Stimulated activated CD8-positive, alpha-beta memory T cell treated with anti-CD3 and anti-CD28 coated beads, Interleukin-4, amount 100 ng/mL, for 1 hour (primary cell): ENCODE results near the gene MYO5B.
A peak's percentile ranks its signal among the peaks of the same experiment; 100 is the strongest.

Experiments
- DNase-seq, 2 donors: peaks; one replicate each; pipeline ENCODE4 v3.0.0-alpha.2; 2020; ENCODE audit warnings: low read depth in 2 of 2, low spot score in 1 of 2

The MYO5B gene

DNA sequence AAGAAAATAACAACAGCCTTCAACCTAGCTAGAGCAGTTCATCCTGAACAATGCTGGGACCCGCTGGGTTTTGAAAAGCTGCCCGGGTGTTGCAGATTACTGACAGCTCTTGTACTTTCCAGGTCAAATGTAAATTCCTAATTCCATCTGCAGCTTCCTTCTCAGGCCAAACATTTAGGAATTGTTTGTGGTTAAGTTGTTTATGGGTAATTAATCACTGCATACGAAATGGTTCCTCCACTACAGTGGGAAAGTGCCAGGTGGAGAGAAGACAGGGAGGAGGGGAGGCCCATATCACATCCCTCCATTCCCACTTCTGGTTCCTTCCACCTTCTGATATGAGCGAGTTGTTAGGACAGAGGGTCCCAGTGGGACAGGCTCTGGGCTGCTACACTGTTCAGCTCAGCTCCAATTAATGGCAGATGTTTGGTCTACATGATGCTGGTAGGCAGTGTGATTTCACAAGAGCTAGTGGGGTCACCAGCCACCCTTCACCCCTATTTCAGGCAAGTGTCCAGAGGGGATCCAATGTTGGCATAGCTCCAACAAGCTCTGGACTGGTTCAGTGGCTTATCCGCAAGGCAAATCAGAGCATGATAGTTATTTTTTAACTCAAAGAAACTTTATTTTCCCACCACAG, 268.7 kb downstream of the MYO5B start:
- DNase-seq: no peak

DNA sequence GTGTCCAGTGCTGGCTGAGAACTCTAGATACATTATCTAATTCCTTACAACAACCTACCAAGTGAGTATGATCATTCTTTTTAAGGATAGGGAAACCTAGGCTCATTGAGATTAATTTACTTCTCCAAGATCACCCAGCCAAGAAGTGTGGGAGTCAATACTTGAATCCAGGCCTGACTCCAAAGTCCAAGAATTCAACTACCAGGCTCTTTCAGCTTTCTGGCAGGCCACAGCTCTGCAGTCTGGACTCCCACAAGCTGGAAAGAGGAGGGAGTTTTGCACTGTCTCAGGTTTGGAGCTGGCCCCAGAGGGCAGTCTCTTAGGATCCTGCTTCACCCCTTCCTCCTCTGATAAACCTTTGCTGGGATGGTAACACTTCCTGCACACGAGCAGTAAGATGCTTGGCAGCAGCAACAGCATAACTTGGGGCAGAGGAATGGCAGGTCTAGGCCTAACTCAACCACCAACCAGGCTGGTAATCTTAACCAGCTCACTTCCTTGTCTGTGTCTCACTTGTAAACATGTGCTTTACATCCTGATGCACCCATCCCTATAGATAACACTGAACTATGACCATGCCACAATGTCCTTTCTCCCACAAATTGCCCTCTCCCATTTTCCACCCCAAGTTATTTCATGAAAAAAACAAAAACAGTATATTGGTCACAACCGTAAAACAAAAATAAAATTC, 270.5 kb downstream of the MYO5B start:
- no peak for DNase-seq

DNA sequence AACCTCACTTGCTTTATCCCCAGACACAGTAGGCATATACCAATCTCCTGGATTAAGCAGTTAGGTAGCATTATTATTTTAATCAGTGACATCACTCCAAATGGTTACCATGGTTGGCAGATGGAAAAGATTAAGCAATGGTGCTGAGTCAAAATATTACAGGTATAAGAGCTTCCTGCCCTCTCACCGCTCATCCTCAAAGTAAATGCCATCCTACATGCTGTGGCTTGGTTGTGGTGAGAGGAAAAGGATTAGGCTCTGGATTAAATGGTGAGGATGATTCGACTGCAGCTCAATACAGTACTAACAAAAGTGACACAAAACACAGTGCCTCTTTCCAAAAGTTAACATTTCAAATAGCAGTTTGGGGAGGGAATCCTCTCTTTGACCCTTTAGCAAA, 272.7 kb downstream of the MYO5B start:
- DNase-seq: no peak

DNA sequence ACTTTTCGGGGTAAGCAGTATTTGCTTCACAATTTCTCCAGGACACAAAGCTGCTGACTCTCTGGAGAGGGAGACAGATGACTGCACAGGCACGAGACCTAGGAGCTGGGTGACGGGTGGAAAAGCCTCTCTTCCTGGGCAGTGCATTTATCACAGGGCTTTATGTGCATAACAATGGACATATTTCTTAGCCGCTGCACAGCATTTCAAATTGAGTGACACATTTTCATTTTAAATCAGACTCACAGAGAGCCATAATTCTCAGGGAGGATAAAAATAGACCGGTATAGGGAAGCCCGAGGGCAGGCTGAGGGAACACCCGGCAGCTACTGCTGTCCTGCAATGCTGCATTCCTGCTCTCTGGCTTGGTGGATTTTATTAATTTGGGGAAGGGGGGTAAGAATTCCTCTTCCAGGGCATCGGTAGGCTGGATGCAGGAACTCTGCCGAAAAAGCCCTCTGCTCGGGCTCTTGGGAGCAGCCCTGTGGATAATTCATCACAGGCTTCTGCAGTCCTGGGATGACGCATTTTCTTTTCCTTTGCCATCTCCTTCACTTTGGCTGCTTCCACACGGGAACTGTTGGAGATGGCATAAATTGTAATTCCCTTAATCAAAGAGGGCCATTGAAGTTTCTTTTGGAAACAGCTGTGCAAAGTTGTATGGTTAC, 273.5 kb downstream of the MYO5B start:
- no peak for DNase-seq

DNA sequence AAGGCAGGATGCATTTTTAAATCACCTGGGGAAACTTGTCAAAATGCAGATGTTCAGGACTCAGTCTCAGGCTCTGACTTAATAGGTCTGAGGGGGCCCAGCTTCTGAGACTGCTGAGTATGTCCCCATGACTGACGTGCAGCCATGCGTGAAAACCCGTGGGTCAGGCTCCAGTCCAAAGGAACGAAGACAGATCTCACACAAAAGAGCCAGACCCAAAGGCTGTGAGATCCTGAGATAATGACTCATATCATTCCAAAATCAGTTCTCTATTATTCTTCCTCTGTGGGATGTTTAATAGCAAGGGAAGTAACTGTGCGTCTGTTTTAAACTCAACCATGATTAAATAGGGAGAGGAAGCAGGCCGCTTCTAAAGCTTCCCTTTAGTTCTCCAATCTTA, 274.2 kb downstream of the MYO5B start:
- no peak for DNase-seq

DNA sequence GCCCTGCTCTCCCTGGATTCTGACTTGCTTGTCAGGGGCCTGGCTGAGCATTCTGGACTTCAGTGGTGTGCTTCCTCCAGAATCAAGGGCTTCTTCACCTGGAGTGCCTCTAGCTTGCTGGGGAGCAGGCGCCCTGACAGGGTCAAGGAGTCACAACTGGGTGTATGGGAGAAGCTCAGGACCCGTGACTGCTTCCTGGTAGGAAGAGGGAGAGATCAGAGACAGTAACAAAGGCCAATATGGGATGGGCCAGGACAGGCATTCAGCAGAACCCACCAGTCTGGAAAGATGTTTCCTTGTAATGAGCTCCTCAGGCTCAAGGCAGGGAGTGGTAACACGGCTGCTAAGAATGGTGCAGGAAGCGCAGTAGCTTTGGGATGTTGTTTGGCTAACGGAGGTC, 277.2 kb downstream of the MYO5B start:
- no peak for DNase-seq

DNA sequence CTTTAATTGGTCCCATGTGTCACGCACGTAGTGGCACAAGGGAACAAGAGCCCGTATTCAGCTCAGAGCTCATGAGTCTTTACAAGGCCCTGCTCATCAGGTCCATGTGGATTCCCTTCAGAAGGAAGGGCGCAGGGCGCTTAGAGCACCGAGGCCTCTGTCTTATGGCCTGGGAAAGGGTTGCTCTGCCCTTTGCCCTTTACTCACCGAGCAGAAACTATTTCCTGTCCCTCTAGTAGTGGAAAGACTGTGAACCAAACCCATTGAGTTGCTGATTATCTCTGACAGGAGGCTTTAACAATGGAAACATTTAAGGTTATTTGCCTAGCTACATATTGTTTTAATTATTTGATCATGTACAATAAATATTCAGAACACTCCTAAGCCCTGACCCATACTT, 279.6 kb downstream of the MYO5B start:
- DNase-seq: no peak

DNA sequence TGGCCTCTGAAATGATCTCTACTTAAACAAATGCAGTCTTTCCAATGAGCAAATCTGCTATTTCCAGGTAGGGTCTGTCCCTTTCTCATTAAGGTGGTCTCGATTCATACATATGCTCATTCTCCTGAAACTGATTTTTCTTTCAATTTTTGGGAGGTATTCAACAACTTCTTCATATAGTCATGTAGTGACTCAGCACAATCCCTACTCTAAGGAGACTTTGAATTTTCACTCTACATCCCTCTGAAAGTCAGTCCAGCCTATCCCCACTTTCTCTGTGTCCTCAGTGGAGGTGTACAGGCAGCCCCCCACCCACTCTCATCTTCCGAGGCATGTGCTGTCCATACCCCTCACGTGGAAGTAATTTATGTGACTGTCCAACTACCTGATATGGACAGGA, 281.7 kb downstream of the MYO5B start:
- DNase-seq: no peak

DNA sequence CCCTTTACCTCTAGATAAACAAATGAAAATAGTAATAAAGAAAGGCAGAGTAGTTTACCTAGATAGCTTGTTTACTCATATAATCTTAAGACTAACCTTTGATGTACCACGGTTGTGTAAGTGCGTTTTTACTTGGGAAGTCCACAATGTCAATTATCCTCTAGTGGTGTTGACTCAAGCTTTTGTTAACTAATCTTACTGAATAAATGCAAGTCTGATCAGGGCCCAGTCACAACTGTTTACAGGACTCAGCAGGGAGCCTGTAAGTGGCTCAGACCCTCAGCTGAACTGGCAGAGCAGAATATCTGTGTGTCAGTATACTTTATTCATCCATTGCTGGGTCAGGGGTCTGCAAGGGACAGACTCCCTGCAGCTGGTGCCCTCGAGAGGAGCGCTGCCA, 283.5 kb downstream of the MYO5B start:
- DNase-seq: no peak

DNA sequence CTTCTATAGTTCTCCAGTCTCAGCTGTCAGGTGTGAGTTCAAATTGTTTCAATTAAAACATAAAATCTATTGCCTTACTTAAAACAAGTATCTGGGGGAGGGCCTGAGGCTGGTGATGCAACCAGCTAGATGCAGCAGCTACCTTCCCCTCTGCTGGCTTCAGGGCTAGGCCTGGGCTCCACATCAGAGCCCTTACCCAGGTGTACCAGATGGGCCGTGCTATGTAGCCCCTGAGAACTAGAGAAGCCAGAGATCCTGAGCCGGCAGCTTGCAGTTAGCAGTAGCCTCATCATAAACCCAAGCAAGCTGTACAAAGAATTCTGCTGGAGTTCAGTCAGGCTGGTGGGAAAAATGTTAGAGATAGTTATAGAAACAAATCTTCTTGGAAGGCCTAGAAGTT, 284.0 kb downstream of the MYO5B start:
- DNase-seq: no peak

DNA sequence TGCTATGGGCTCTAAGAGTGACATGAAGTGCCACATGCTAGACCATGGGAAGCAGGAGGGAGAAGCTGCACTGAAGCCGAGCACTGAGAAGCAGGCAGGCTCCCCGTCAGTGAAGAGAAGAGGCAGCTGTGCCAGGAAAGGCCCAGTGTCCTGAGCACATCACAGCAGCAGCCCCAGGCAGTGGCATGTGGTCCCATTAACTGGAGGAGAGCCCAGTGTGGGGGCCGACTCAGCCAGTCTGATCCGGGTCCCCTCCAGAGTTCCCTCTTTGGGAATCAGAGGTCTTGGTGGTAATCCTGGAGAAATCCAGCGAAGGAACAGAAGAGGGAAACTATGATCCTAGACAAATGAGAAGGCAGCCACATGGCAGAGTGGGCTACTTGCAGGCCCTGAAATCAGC, 284.9 kb downstream of the MYO5B start:
- no peak for DNase-seq

DNA sequence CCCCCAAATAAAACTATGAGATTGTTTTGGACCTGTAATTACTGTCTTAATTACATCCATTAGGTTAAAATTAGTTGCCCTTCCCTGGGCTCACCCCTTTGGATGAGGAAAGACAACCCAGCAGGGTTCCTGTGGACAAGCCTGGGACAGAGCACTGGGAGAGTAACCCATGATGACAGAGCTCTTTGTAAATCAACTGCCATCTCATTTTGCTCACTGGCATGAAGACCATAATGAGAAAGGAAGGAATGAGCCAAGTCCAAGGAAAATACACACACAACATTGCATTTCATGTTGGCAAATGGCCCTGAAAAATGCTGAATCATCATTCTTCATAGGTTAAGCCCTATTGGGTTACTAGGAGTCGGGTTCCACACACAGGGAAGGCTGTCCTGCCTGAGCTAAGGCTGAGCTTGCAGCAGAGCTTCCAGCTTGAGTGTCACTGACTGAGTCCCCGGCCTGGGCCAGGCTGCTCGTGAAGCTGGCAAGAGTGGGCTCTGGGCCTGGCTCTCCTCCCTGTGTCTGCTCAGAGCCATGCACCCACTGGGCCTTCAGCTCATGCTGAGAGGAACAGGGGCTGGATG, 287.5 kb downstream of the MYO5B start:
- DNase-seq: no peak

DNA sequence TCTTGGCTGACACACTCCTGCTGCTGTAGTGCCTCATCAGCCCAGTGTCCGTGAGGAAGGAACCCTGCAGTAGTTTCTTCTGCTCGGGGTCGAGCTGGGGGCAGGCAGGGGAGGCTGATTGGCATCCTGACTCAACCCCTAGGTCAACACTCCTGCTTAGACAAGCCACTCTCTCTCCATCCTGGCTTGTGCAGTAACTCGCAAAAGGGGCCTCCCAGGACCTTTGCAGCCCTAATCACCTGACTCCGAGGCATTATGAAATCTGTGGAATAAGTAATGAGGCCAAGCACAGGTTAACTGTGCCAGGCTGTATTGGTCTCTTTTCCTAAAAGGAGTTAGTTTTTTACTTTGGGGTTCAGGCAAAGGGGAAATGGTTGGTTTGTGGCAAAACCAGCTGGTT, 289.2 kb downstream of the MYO5B start:
- DNase-seq: no peak

DNA sequence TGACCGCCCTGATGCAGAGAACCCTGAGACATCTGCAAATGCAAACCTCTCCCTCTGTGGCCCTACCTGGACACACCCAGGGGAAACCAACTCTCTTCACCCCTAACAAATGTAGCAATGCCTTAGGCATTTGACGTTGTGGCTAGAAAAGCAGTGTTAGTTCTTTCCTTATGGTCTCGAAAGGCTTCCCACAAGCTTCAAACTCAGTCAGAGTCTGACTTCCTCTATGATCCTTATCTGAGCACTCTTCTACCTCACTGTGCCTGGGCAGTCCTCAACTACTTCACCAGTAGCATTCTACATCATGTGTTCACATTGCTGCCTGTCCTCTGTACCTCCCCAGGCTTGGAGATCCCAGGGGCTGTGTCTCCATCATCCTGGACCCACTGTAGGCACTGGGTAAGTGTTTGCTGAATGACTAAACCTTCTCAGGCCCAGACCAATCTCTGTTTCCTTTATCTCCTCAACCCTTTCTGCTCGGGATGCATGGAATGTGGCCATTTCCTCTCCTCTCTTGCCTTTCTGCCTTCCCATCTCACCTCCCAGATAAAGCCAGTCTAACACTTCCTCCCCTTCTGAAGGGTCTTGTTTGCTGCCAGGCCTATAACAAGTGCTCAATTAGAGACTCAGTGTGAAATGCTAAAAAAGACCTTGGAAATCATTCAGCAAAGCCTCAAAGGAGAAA, 289.9 kb downstream of the MYO5B start:
- DNase-seq: no peak

DNA sequence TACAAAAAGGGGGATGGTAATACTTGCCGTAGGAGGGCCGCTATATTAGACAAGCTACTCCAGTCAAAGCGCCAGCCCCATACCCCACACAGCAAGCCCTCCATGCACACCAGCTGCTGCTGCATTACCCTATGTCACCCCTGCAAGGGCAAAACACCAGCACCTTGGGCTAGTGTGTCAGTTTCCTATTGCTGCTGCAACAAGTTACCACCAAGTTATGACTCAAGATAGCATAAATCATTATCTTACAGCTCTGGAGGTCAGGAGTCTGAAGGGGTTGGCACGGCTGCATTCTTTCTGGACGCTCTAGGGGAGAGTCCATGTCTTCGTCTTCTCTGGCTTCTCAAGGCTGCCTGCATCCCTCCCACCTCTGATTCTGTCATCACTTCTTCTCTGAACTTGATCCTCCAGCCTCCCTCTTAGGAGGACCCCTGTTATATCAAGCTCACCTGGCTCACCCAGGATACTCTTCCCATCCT, 293.0 kb downstream of the MYO5B start:
- no peak for DNase-seq

DNA sequence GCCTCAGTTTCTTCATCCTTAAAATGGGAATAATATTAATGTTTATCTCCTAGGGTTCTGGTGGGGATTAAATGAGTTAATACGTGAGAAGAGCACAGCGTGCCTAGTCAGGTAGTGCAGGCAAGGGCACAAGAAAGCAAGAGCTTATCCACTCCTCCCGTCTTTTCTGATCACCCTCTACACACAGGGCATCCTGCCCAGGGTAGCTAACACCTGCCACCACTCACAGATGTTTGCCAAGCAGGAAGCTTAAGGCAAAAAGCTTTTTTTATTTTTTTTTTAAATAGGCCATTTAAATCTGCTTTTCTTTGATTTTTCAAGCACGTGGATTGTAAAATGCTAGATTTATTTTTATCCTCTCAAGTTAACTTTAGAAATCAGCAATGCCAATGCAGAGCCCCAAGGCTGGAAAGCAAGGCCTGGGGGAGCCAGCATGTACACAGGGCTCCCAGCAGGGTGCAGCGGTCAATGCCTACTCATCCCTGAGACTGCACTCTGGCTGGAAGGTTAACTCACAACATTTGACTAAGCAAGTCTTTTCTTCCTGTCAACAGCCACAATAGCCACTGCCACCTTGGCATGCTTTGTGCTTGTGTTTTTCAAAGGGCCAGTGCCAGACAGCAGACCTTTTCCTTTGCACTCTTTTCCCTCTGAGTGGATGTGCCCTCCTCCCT, 295.2 kb downstream of the MYO5B start:
- no peak for DNase-seq

DNA sequence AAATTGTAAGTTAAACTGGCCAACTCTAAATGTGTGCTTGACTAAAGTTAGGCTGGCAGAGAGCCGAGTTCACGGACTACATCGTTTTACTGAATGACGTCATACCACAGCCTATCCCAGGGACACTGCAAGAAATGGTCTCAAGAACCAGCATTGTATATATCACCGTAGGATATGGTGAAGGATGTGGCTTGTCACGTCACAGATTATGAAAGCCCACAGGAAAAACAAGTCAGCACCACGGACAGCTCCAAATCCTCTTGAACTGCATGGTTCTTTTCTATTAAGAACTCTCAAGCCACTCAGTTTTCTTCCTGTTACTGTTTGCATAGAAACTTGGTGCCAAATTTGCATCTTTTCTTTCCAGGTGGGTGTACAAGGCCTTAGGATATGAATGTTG, 296.5 kb downstream of the MYO5B start:
- peak; percentile 10 to 12 for DNase-seq

DNA sequence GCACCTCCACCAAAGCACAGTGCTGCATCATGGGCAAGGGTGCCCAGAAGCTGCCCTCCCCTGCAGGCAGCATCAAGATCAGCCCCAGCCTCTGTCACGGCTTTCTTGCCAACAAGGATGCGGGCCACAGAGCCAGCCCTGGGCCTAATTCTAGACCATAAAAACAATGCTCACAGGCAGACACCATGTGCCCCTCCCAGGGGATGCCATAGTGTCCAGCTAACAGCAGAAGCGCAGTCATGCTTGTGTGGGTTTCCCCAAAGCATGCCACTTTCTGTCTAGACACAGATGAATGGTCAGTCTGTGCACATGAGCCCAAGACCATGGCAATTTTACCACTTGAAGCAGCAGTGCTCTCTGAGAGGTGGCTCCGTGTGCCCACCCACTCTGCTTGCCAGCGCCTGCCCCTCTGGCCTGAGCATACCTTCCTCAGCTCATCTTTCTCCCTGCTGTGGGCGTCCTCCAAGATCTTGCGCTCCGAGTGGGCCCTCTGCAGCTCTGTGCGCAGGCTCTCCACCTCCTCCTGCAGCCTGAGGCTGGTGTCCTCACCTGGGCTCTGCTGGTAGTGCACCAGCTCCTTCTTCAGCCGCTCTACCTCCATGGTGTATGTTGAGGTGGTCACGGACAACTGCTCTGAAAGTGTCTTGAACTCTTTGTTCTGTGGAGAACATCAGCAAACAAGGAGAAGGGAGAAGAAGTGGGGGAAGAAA, 300.3 kb downstream of the MYO5B start:
- no peak for DNase-seq

DNA sequence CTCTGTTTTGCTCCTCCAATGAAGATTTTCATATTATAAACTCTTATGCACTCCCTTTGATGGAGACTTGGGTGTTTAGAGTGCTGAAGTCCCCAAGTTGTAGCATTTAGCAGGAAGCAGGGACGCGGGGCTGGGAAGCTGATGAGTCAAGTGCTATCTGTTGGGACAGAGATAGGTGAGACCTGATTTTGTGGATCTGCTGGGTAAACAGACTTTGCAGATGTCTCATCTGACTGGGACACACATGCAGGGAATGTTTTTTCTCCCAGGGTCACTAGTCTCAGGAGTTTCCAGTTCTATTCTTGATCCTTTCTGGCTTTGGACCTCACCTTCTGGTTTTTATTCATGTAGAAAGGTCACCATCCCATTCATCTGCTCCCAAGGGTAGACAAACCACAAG, 301.9 kb downstream of the MYO5B start:
- DNase-seq: no peak

DNA sequence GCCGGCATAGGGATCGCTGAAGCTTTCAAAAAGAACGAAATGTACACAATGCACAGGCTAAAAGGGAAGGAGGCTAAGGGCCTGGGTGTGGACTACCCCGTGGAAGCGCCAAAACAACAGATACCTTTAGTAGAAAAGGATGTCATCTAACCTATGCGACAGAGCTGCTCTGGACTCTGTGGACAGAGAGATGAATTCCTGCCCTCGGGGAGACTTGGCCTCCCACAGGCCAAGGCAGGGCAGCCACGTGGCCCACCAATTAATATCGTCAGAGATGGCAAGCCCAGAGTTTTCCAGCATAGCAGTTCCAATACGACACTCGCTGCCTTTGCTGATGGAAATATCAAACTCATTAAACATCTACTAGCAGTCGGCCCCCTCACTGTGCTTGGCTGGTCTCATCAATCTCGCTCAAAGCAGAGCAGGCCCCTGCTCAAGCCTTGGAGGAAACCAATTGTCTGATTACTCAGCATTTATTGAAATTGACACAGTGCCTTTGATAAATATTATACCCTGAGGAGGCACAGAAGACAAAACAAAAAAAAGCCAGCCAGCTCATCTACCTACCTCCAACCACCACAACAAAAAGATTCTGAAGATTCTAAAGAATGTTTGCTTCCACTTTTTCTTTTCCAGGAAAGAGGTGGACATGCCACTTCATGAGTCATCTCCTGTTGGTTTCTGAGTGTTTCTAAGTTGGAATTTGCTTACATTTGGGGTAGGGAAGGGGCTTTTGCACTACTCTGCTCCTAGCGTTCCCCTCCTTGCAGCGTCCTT, 302.6 kb downstream of the MYO5B start:
- DNase-seq: no peak
